GM12873 (cell line): ENCODE measurements around the gene C19orf81.

Experiments
- TF ChIP-seq, protein P1 (sequence below): IDR thresholded peaks from 2 replicates; pipeline ENCODE4 v1.5.1; 2012; ENCODE audit warnings: low read depth, mild to moderate bottlenecking, moderate library complexity, low read length, control low read depth; ENCODE audit not compliant: insufficient read depth; ENCODE audit errors: missing control alignments

The C19orf81 gene

DNA sequence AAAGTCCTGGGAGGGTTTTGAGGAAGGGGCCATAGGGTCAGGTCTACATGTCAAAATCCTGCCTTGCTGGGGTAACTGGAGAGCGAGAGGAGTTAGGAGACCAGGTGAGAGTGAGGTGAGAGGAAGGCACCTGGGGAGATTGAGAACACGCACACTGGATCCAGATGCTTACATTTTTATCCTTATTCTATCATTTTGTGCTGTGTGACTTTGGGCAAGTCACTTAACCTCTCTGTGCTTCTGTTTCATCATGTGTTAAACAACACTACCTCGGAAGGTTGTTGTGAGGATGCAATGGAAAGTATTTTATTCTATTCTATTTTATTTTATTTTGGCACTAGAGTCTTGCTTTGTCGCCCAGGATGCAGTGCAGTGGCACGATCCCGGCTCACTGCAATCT, 3.5 kb downstream of the C19orf81 start:
- TF ChIP-seq, protein P1, sequence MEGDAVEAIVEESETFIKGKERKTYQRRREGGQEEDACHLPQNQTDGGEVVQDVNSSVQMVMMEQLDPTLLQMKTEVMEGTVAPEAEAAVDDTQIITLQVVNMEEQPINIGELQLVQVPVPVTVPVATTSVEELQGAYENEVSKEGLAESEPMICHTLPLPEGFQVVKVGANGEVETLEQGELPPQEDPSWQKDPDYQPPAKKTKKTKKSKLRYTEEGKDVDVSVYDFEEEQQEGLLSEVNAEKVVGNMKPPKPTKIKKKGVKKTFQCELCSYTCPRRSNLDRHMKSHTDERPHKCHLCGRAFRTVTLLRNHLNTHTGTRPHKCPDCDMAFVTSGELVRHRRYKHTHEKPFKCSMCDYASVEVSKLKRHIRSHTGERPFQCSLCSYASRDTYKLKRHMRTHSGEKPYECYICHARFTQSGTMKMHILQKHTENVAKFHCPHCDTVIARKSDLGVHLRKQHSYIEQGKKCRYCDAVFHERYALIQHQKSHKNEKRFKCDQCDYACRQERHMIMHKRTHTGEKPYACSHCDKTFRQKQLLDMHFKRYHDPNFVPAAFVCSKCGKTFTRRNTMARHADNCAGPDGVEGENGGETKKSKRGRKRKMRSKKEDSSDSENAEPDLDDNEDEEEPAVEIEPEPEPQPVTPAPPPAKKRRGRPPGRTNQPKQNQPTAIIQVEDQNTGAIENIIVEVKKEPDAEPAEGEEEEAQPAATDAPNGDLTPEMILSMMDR = no peak

DNA sequence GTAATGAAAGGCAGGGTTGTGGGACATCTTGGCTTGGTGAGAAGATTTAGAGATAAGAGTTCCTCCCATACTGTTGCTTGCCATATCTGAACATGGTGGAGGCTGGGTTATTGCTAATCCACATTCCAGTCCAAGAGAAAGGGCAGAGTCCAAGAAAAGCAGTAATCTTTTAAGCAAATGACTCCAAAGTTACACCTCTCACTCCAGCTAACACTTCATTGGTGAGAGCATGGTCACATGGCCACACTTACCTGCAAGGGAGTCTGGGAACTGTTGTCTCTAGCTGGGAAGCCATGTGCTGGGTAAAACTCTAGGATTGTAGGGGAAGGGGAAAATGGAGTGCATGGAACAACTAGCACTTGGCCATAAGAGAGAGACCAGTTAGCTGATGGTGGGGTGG, 5.6 kb downstream of the C19orf81 start:
- TF ChIP-seq, protein P1 = no peak

GRCh38 chr19:50657222-50657669, 8.0 kb downstream of the C19orf81 start:
- TF ChIP-seq, protein P1 = no peak

DNA sequence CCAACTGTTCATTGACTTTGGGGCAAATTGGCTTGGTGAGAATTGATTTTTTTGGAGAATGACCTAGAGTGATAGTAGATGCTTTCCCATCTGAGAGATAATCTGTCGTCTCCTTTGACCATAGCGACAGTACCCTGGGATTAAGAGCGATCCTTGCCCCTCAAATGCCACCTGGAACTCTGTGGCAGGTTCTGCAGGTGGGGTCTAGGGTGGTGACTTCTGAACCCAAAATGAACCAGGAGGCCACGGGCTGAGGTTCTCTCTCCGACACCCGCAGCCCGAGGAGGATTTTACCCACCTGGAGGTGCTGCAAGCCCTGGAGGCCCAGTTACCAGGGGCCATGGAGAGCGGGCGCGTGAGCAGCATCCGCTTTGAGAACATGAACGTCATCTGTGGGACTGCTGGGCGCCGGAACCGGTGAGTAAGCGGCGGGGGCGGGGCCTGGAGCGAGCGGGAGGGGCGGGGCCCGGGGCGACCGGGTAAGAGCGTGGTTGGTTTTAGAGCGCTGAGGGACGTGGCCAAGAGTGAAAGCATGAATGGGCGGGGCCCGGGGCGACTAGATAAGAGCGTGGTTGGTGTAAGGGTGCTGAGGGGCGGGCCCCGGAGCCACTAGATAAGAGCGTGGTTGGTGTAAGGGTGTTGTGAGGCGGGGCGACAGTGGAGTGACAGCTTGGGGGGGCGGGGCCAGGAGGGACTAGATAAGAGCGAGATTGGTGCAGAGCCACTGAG, 8.6 kb downstream of the C19orf81 start:
- TF ChIP-seq, protein P1 = no peak

DNA sequence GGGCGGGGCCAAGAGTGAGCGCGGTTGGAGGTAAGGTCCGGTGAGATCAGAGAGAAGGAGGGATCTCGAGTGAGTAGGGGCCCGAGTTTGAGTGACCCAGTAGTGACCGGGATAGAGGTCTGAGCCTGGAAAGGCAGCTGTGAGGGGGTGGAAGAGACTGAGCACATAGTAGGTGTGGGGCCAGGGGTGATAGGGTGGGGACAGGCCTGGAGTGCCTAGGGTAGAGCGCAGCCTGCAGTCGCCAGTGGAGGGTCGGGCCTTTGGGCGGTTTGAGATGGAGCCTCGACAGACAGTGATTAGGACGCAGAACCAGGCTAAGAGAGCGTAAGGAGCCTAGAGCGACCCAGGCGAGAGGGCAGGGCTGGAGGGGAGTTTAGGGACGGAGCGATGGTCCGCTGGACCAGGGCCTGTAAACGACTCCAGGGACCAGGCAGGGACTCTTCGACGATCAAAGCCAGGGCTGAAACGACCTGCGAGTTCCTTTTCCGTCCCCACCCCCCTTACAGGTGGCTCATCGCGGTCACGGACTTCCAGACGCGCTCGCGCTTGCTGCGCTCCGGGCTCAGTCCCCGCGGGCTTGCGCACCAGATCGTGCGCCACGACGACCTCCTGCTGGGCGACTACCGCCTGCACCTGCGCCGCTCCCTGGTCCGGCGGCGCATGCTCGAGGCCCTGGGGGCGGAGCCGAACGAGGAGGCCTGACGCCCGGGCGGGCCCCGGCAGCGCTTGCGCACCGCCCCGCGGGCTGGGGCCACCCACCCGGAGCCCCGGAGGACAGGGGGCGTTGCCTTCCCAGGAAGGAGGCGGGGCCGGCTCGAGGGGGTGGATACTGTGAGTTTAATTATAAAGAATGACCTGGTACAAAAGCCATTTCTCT, 9.4 kb downstream of the C19orf81 start:
- TF ChIP-seq, protein P1 = no peak

DNA sequence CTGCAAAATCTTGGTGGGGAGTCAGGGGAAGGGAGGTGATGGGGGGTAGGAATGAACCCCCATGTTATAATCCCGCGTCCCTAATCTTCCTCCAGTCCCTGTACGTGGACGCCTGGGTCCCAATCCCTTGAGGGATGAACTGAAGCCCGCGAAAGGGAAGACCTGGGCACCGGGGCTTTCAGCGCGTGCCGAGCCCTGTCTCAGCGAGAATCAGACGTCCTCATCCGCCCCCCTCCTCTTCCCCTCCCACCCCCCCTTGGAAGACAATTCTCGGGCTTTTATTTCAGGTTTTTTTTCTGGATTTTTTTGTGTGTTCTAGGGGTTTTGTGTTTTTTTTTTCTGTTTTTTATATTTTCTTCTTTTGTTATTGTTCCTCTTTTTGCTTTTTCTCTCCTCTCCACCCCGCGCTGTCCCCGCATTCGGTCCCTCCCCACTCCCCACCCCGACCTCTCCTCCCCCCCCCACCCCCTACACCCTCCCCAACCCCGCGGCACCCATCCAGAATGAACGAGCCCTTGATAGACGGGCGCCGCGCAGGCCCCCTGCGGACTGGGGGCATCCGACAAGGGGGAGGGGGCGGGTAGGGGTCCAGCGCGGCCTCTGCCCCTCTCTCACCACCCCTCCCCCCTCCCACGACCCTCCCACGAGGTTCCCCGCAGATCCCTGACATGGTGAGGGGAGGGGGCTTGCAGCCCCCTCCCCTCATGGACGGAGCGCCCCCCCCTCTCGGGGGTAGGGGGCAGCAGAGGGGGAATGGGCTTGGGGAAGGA, 10.3 kb downstream of the C19orf81 start:
- TF ChIP-seq, protein P1 = no peak

DNA sequence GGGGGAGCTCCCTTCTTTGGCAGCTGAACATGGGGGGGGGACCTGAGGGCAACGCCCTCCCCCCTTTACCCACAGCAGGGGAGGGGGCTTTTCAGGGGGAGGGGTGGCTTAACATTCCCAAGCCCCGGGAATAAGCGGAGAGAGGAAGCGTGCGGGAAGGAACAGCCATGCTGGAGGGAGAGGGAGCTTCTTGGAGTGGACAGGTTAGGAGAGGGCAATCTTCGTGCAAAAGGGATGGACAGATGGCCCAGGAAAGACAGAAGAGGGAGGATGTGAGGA, 10.8 kb downstream of the C19orf81 start:
- TF ChIP-seq, protein P1 = no peak
